ENCODE results near the gene C1QL1. TPM values are rescaled to one million over a fixed set of nuclear protein-coding genes. Genes with fewer than 3 reads are reported as not detected.

The C1QL1 gene
- total RNA-seq, 1 experiment from 2014 or later: 3.5 TPM

GRCh38 chr17:44990994-44991393, 22.9 kb upstream of the C1QL1 start:
- DNase-seq (ENCODE audit: low read depth, low spot score) (no peak), ATAC-seq (no peak)
- Histone ChIP-seq H3K27me3 (ENCODE audit: insufficient read depth, low read length) (peaks cover under 1% of the 10 kb centered on the region), H4K20me1 (ENCODE audit: insufficient read depth) (no peaks in the 10 kb centered on the region), H3K9ac (ENCODE audit: low read length) (no peak overlapping the region), H3K4me1 (ENCODE audit: control insufficient read depth in 1 of 2, insufficient read depth in 2 of 2, low read length in 2 of 2) (no peaks in the 10 kb centered on the region), H3K9me2 (ENCODE audit: insufficient read depth) (no peaks in the 10 kb centered on the region), H3K79me2 (ENCODE audit: insufficient read depth, low read length) (no peaks in the 10 kb centered on the region), H3K9me3 (ENCODE audit: control insufficient read depth in 1 of 2, insufficient read depth in 1 of 2, low read depth in 1 of 2, low read length in 2 of 2) (no peaks in the 10 kb centered on the region), H3K4me2 (ENCODE audit: low read length) (no peak overlapping the region), H3K27ac (ENCODE audit: low read depth, low read length) (no peak overlapping the region), H2AFZ (ENCODE audit: low read depth, low read length, poor library complexity, severe bottlenecking) (no peak overlapping the region), H3K36me3 (ENCODE audit: control insufficient read depth in 1 of 2, insufficient read depth in 2 of 2, low read length in 2 of 2) (no peaks in the 10 kb centered on the region), H3K4me3 (replicated peaks in 1 of 2; ENCODE audit: low read depth in 1 of 2, low read length in 2 of 2) (no peak overlapping the region)
- RAD21 ChIA-PET (ENCODE audit: low non-redundant PET in 1 of 2, low total read pairs in 2 of 2, uncharacterized antibody in 2 of 2, unreplicated experiment in 2 of 2): no interaction called here
- no TSS peak for BruUV-seq (replicated peaks)
- POLR2A ChIA-PET: interaction anchor here (0.7 kb wide), 1 partner anchor 182 kb away, joined by 3 read pairs; no protein-coding TSS in a partner anchor
- intact Hi-C loops (cut with micrococcal nuclease): no loop called here
- TF ChIP-seq CBX3 (IDR thresholded peaks at IDR 0.05; ENCODE audit: low read depth): no peak
- no peak for TF ChIP-seq POLR2A (IDR thresholded peaks at IDR 0.05; ENCODE audit: borderline replicate concordance, extremely low read depth, insufficient read depth, insufficient read length)
- TF ChIP-seq ZFX (IDR thresholded peaks at IDR 0.05): no peak
- TF ChIP-seq REST (IDR thresholded peaks at IDR 0.05; ENCODE audit: low read depth): no peak
- TF ChIP-seq CEBPB (IDR thresholded peaks at IDR 0.05; ENCODE audit: low read depth): no peak
- no peak for TF ChIP-seq ATF3 (IDR thresholded peaks at IDR 0.05)
- no peak for TF ChIP-seq FOSL1 (IDR thresholded peaks at IDR 0.05; ENCODE audit: low read depth)
- TF ChIP-seq YY1 (IDR thresholded peaks at IDR 0.05; ENCODE audit: extremely low read depth, insufficient replicate concordance, low read depth, low read length): no peak
- no peak for TF ChIP-seq RAD21 (IDR thresholded peaks at IDR 0.05; ENCODE audit: low read depth)
- TF ChIP-seq ZBTB33 (IDR thresholded peaks at IDR 0.05; ENCODE audit: extremely low read depth, insufficient replicate concordance, low read length): no peak
- no peak for TF ChIP-seq MAX (IDR thresholded peaks at IDR 0.05)
- TF ChIP-seq POLR2AphosphoS5 (IDR thresholded peaks at IDR 0.05; ENCODE audit: low read depth, low read length): no peak
- no peak for TF ChIP-seq SRF (IDR thresholded peaks at IDR 0.05; ENCODE audit: low read depth)
- TF ChIP-seq ELF1 (IDR thresholded peaks at IDR 0.05; ENCODE audit: borderline replicate concordance, low read depth): no peak
- TF ChIP-seq SIN3A (IDR thresholded peaks at IDR 0.05; ENCODE audit: low read depth): no peak
- no peak for TF ChIP-seq CTCF (IDR thresholded peaks at IDR 0.05 in 2 of 3, conservative IDR thresholded peaks at IDR 0.05 in 1 of 3; ENCODE audit: borderline replicate concordance in 1 of 3, insufficient read depth in 1 of 3, low read depth in 2 of 3, low read length in 2 of 3)
- TF ChIP-seq EZH2phosphoT487 (IDR thresholded peaks at IDR 0.05; ENCODE audit: borderline replicate concordance): no peak
- CTCF ChIA-PET: interaction anchor here (0.8 kb wide), 1 partner anchor 71 kb away, joined by 3 read pairs; no protein-coding TSS in a partner anchor
